RWPE2 (cell line): ENCODE results near the gene POFUT1.
"Not testable (repeated sequence)": the region's sequence is repeated elsewhere in the genome, so short reads cannot be mapped to it uniquely, and the experiment has no call there.

Source experiments
- ATAC-seq: fragments of 200-7000 bp; cut with Tn5 transposase; 3 replicates; pipeline ENCODE4 v1.9.1; 2021; ENCODE audit warnings: low read depth
- DNase-seq: peaks from one replicate; pipeline ENCODE4 v3.0.0-alpha.2; 2020; ENCODE audit warnings: low spot score
- H3K27ac ChIP-seq: fragments of 450-650 bp; 2 replicates; pipeline ENCODE4 v1.5.1; 2017; ENCODE audit warnings: mild to moderate bottlenecking; ENCODE audit not compliant: poor library complexity, severe bottlenecking
- H3K27me3 ChIP-seq: fragments of 250-450 bp; sonication (Bioruptor Pico); 2 replicates; pipeline ENCODE4 v1.5.1; 2021; ENCODE audit warnings: mild to moderate bottlenecking, moderate library complexity; ENCODE audit not compliant: insufficient read depth, poor library complexity, severe bottlenecking
- H3K36me3 ChIP-seq: fragments of 250-450 bp; sonication (Bioruptor Pico); 2 replicates; pipeline ENCODE4 v1.5.1; 2020; ENCODE audit warnings: low read depth, mild to moderate bottlenecking, moderate library complexity
- H3K4me1 ChIP-seq: fragments of 250-450 bp; sonication (Bioruptor Pico); 2 replicates; pipeline ENCODE4 v1.5.1; 2021; ENCODE audit warnings: mild to moderate bottlenecking, moderate library complexity; ENCODE audit not compliant: insufficient read depth, poor library complexity, severe bottlenecking
- H3K4me3 ChIP-seq: fragments of 250-450 bp; sonication (Bioruptor Pico); 2 replicates; pipeline ENCODE4 v1.5.1; 2021; ENCODE audit warnings: mild to moderate bottlenecking, moderate library complexity; ENCODE audit not compliant: severe bottlenecking
- H3K9me3 ChIP-seq: fragments of 250-450 bp; sonication (Bioruptor Pico); 2 replicates; pipeline ENCODE4 v1.5.1; 2021; ENCODE audit warnings: mild to moderate bottlenecking, moderate library complexity; ENCODE audit not compliant: severe bottlenecking
- CTCF ChIP-seq: fragments of 450-650 bp; IDR thresholded peaks from one replicate; pipeline ENCODE4 v1.5.1; 2017; ENCODE audit warnings: mild to moderate bottlenecking, moderate library complexity; ENCODE audit not compliant: poor library complexity, severe bottlenecking

The POFUT1 gene

DNA sequence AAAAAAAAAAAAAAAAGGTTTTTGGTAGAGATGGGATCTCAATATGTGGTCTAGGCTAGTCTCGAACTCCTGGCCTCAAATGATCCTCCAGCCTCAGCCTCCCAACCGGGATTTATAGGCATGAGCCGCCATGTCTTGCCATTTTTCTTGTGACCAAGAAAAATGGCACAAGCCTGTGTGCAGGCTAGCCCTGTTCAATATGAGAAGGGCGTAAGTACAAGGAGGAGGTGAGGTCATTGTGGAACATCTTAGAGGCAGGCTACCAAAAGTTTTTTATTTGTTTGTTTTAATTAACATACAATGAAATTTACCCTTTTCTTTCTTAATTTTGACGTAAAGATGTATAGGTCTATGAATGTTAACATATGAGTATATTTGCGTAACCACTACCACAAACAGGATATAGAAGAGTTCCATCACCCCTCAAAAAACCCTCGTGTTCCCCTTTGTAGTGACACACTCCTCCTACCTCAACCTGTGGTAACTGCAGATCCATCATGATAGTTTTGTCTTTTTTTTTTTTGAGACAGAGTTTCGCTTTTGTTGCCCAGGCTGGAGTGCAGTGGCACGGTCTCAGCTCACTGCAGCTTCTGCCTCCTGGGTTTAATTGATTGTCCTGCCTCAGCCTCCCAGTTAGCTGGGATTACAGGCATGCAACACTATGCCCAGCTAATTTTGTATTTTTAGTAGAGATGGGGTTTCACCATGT lies 41.5 kb downstream of the POFUT1 start:
- Histone ChIP-seq H3K27ac (no peak overlapping the region), H3K4me1 (no peaks in the 10 kb centered on the region), H3K4me3 (no peak overlapping the region), H3K9me3 (no peaks in the 10 kb centered on the region), H3K36me3 (no peaks in the 10 kb centered on the region), H3K27me3 (no peaks in the 10 kb centered on the region)
- TF ChIP-seq CTCF: no peak
- ATAC-seq (no peak), DNase-seq (no peak)

DNA sequence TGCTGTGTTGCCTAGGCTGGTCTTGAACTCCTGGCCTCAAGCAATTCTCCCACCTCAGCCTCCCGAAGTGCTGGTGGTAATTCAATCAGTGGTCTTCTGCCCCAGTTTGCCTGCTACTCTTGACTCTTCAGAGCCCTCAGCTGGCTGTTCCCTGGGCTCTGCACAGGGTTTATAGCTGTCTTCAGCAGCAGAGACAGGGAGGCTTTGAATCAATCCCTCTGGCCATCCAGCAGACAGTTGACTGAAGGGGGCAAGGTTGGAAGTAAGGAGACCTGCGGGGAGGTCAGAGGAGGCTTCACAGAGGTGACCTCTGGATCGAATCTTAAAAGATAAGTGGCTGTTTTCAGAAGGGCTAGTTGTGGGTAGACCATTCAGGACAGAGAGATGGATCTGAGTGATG lies 43.8 kb downstream of the POFUT1 start:
- DNase-seq: no peak
- no peak overlapping the region for H3K4me3 ChIP-seq
- H3K4me1 ChIP-seq: peaks cover 7% of the 10 kb centered on the region
- peak; percentile 8; the same call in 1 of the 3 replicates for ATAC-seq
- no peak overlapping the region for H3K27ac ChIP-seq
- H3K9me3 ChIP-seq: no peaks in the 10 kb centered on the region
- TF ChIP-seq CTCF: no peak
- no peaks in the 10 kb centered on the region for H3K27me3 ChIP-seq
- no peaks in the 10 kb centered on the region for H3K36me3 ChIP-seq

GRCh38 chr20:32252189-32252588 lies 44.5 kb downstream of the POFUT1 start:
- Histone ChIP-seq H3K27ac (no peak overlapping the region), H3K9me3 (no peaks in the 10 kb centered on the region), H3K4me1 (peaks cover 11% of the 10 kb centered on the region), H3K27me3 (no peaks in the 10 kb centered on the region), H3K36me3 (no peaks in the 10 kb centered on the region), H3K4me3 (no peak overlapping the region)
- no peak for ATAC-seq
- DNase-seq: no peak
- TF ChIP-seq CTCF: no peak

GRCh38 chr20:32260973-32261372 lies 53.3 kb downstream of the POFUT1 start:
- H3K4me3 ChIP-seq, DNase-seq, H3K9me3 ChIP-seq, ATAC-seq, H3K4me1 ChIP-seq, H3K27me3 ChIP-seq, H3K36me3 ChIP-seq, H3K27ac ChIP-seq: not testable (repeated sequence)

DNA sequence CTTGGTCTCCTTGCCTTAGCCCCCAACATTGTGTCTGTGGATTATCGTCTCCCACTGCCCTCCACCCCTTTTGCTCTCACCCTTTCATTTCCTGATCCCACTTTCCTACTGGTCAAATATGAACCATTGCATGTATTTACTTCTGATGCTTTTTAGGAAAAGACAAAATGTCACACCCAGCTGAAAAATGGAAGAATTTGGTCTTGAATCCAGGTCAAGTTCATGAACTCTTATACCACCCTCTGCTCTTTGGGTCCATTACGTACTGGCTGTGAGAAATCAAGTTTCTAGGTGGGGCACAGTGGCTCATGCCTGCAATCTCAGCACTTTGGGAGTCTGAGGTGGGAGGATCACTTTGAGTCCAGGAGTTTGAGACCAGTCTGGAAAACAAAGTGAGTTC lies 54.0 kb downstream of the POFUT1 start:
- Histone ChIP-seq H3K4me1 (peaks cover 2% of the 10 kb centered on the region), H3K27ac (no peak overlapping the region), H3K27me3 (no peaks in the 10 kb centered on the region), H3K4me3 (no peak overlapping the region), H3K9me3 (no peaks in the 10 kb centered on the region), H3K36me3 (no peaks in the 10 kb centered on the region)
- no peak for TF ChIP-seq CTCF
- no peak for ATAC-seq
- no peak for DNase-seq
